ENCODE results near the gene SLC25A26.

The SLC25A26 gene

DNA sequence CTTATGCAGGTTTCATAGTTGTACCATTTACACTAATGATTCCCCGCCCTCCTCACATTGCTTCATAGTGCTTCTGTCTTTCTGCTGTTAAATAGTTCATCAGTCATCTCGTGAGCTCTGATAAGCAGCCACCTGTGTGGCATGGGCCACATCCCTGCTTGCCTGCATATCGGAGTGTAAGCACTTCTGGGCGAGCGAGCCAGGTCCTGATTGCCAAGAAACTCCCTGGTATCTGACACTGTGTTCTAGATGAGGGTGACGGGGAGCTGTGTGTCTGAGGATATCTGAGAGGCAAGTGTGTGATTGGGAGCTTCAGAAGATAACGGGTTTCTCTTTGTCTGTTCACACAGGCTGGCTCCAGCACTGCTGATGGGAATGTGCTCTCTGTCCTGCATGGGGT, 149.4 kb downstream of the SLC25A26 start:
- H3K4me3 ChIP-seq (ENCODE audit: low read depth, low read length), result no peak overlapping the region
- no peak for DNase-seq (ENCODE audit: low read depth)
- TF ChIP-seq, protein P1, sequence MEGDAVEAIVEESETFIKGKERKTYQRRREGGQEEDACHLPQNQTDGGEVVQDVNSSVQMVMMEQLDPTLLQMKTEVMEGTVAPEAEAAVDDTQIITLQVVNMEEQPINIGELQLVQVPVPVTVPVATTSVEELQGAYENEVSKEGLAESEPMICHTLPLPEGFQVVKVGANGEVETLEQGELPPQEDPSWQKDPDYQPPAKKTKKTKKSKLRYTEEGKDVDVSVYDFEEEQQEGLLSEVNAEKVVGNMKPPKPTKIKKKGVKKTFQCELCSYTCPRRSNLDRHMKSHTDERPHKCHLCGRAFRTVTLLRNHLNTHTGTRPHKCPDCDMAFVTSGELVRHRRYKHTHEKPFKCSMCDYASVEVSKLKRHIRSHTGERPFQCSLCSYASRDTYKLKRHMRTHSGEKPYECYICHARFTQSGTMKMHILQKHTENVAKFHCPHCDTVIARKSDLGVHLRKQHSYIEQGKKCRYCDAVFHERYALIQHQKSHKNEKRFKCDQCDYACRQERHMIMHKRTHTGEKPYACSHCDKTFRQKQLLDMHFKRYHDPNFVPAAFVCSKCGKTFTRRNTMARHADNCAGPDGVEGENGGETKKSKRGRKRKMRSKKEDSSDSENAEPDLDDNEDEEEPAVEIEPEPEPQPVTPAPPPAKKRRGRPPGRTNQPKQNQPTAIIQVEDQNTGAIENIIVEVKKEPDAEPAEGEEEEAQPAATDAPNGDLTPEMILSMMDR (IDR thresholded peaks at IDR 0.05; ENCODE audit: low read depth, low read length, missing control alignments), result no peak

DNA sequence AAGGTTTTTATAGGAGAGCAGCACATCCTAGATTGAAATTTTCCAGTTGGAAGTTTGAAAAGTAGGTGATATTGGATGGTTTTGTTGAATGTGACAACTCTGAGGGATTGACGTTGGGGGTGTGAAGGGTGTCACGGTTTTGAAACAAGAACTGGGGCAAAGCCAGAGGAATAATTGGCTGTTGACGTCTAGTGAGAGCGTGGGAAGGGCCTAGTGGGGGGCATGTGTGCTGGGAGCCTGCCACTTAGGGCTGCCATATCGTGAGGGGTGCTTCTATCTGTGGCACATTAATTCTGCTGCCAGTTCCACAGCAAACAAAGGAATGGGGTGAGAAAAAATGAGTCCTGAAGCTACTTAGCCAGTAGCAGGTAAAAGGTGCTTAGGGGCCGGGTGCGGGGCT, 150.6 kb downstream of the SLC25A26 start:
- TF ChIP-seq, protein P1 (IDR thresholded peaks at IDR 0.05; ENCODE audit: low read depth, low read length, missing control alignments), result no peak

DNA sequence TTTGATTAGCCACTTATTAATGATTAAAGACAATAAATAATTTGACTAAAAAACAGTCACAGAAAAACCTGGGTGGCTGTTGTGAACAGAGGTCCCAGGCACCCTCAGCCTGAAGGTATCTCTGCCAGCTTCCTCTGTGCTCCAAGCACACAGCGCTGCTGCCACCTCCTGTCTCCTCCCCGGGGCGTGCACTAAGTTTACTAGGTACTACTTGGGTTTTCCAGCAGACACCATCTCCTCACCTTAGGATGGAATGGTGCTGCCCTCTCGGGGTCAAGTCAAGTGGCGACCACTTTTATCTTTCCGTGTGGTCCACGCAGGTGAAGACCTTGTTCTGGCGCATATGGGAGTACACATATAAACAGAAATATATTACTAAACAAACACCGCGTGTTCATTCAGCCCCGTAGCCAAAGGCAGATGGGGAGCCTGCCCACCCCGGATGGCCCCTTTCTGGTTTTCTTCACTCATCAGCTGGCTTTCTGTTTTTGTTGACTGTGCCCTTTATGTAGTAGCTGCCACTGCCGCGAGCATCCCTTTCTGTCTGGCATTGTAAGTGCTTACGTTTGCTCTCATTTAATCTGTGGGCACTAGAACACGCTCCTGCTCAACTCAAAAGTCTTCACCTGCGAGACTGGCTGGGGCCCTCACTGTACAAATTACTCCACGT, 152.0 kb downstream of the SLC25A26 start:
- DNase-seq (ENCODE audit: low read depth), result no peak
- TF ChIP-seq, protein P1 (IDR thresholded peaks at IDR 0.05; ENCODE audit: low read depth, low read length, missing control alignments), result no peak
- no peak overlapping the region for H3K4me3 ChIP-seq (ENCODE audit: low read depth, low read length)

More for the DNA sequence above, 150.6 kb downstream of the SLC25A26 start:
- no peak overlapping the region for H3K4me3 ChIP-seq (ENCODE audit: low read depth, low read length)
- no peak for DNase-seq (ENCODE audit: low read depth)

DNA sequence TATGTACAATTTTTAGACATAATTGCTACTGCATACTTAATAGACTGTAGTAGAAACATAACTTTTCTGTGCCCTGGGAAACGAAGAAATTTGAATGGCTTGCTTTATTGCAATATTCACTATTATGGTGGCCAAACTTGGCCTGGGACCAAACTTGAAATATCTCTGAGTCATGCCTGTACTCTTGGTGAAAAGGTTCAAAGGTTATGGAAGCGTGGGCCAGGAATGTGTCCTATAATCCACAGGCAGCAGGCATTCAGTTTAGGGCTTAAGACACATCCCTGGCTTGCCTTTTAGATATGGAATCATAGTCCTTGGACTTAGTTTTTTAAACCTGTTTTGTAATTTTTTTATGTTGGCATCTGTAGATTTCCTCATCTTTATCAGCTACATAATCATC, 155.8 kb downstream of the SLC25A26 start:
- TF ChIP-seq, protein P1 (IDR thresholded peaks at IDR 0.05; ENCODE audit: low read depth, low read length, missing control alignments), result no peak

DNA sequence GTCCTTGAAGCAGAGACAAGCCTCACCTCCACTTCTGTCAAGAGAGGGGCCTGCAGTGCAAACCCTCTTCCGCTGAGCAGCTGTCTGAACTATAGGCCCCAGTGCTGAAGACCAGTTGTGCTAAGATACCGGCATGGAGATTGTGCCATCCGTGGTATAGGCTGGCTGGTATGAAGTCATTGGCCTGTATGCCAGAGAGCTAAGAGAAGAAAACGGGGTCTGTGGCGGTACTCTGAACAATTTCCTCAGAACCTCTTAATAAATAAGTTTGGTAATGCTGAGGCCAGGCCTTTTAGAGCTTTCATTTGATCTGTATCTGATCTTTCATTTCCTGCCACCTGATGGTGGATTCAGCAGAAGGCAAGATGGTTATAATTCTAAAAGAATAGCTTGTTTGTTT, 157.0 kb downstream of the SLC25A26 start:
- no peak overlapping the region for H3K4me3 ChIP-seq (ENCODE audit: low read depth, low read length)
- TF ChIP-seq, protein P1 (IDR thresholded peaks at IDR 0.05; ENCODE audit: low read depth, low read length, missing control alignments), result no peak
- DNase-seq (ENCODE audit: low read depth), result no peak

More for the DNA sequence above, 155.8 kb downstream of the SLC25A26 start:
- H3K4me3 ChIP-seq (ENCODE audit: low read depth, low read length), result no peak overlapping the region
- DNase-seq (ENCODE audit: low read depth), result no peak

DNA sequence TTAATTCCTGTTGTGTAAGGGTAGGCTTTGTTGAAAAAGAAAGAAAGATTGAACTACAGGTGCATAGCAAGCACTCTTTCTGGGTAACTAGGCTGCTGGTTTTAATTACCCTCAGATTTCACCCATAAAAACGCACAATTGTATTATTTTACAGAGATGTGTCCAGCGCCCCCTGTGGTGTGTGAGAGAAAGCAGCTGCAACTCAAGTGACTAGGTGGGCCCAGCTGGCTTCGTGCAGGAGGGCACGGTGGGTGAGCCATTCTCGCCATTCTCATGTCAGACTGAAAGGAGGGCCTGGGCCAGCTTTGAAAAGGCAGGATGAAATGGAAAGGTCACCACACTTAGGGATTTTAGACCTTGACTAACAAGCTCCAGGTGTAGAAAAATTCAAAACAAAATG, 157.5 kb downstream of the SLC25A26 start:
- no peak overlapping the region for H3K4me3 ChIP-seq (ENCODE audit: low read depth, low read length)
- DNase-seq (ENCODE audit: low read depth), result no peak
- TF ChIP-seq, protein P1 (IDR thresholded peaks at IDR 0.05; ENCODE audit: low read depth, low read length, missing control alignments), result peak; percentile 62

DNA sequence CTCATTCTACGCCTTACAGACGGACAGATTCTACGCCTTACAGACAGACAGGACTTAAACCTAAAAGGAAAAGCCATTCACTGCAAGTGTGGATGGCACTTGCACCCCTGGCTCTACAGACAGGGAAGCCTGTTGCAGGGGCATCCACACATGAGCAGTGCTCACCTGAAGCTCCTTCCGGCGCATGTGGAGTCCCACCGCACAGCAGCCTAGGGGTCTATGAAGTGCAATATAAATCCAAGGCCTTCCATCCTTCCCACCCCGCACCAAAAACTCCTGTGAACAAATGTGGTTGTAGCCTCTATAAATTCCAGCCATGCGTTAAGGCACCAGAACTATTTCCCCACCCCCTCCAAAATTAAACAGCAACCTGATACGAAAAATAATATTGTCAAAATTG, 158.8 kb downstream of the SLC25A26 start:
- TF ChIP-seq, protein P1 (IDR thresholded peaks at IDR 0.05; ENCODE audit: low read depth, low read length, missing control alignments), result no peak
- no peak for DNase-seq (ENCODE audit: low read depth)
- H3K4me3 ChIP-seq (ENCODE audit: low read depth, low read length), result no peak overlapping the region

Measured in GM12864 (cell line).